SK-N-SH (cell line): Measurements from ENCODE around the gene GRB10. TPM values are rescaled to one million over a fixed set of nuclear protein-coding genes. Genes with fewer than 3 reads are reported as not detected.

Experiments
- CTCF ChIA-PET: fragments of 300-600, 350-600 bp; formaldehyde crosslinking; extraction: SDS; loops from one replicate; lab custom pipeline; 2021; lab: Yijun Ruan, JAX
- POLR2A ChIA-PET: fragments of 350-600 bp; sonication (Branson Sonifier 250); formaldehyde crosslinking; extraction: SDS; loops from one replicate; lab custom pipeline; 2020; ENCODE audit warnings: antibody characterized with exemption, inconsistent platforms; lab: Yijun Ruan, JAX
- DNase-seq: peaks from one replicate; pipeline ENCODE4 v3.0.0; 2012
- H2AFZ ChIP-seq: fragments of 200-600 bp; sonication (generic); 2 replicates; pipeline ENCODE4 v1.8.1; 2016; ENCODE audit warnings: antibody characterized with exemption, mild to moderate bottlenecking, low read depth
- H3F3A ChIP-seq: fragments of 200-600 bp; sonication (generic); replicated peaks from 2 replicates; pipeline ENCODE3; 2016; ENCODE audit warnings: antibody characterized with exemption, mild to moderate bottlenecking; ENCODE audit not compliant: insufficient read depth
- H3K27ac ChIP-seq, 2 experiments: fragments of 200-500 bp in 1 of 2; fragments of 200-600 bp in 1 of 2; sonication (Bioruptor generic) in 1 of 2; sonication (generic), shearing (Covaris generic) in 1 of 2; 2 replicates each; pipeline versions ENCODE4 v1.5.1 to v1.6.1; 2014 to 2016; ENCODE audit warnings: low read depth in 2 of 2, inconsistent platforms in 1 of 2, low read length in 1 of 2, mild to moderate bottlenecking in 1 of 2, mixed read lengths in 1 of 2
- H3K27me3 ChIP-seq: fragments of 200-600 bp; sonication (generic), shearing (Covaris generic); 2 replicates; pipeline ENCODE4 v1.6.1; 2016; ENCODE audit warnings: mixed run types; ENCODE audit not compliant: insufficient read depth
- H3K36me3 ChIP-seq, 2 experiments: fragments of 200-500 bp in 1 of 2; fragments of 200-600 bp in 1 of 2; sonication (Bioruptor generic) in 1 of 2; sonication (generic) in 1 of 2; replicated peaks in 1 of 2; 2 replicates each; pipeline versions ENCODE3 to v1.5.1; 2014 to 2016; ENCODE audit warnings: low read length in 1 of 2, mild to moderate bottlenecking in 1 of 2; ENCODE audit not compliant: insufficient read depth in 2 of 2, control insufficient read depth in 1 of 2
- H3K4me1 ChIP-seq, 2 experiments: fragments of 200-500 bp in 1 of 2; fragments of 200-600 bp in 1 of 2; sonication (Bioruptor generic) in 1 of 2; sonication (generic), shearing (Covaris generic) in 1 of 2; 2 replicates each; pipeline versions ENCODE4 v1.5.1 to v1.6.1; 2014 to 2016; ENCODE audit warnings: low read depth in 1 of 2, low read length in 1 of 2, mixed run types in 1 of 2; ENCODE audit not compliant: insufficient read depth in 2 of 2, control insufficient read depth in 1 of 2
- H3K4me2 ChIP-seq: fragments of 200-600 bp; sonication (generic), shearing (Covaris generic); 2 replicates; pipeline ENCODE4 v1.6.1; 2017; ENCODE audit warnings: mixed run types
- H3K4me3 ChIP-seq, 2 experiments: fragments of 200-500 bp in 1 of 2; fragments of 200-600 bp in 1 of 2; sonication (Bioruptor generic) in 1 of 2; sonication (generic), shearing (Covaris generic) in 1 of 2; 2 replicates each; pipeline versions ENCODE4 v1.5.1 to v1.8.1; 2014 to 2016; ENCODE audit warnings: low read depth in 2 of 2, inconsistent platforms in 1 of 2, low read length in 1 of 2, mild to moderate bottlenecking in 1 of 2, mixed read lengths in 1 of 2, moderate library complexity in 1 of 2
- H3K79me2 ChIP-seq: fragments of 200-600 bp; sonication (generic); 2 replicates; pipeline ENCODE4 v1.8.1; 2017; ENCODE audit warnings: mild to moderate bottlenecking; ENCODE audit not compliant: insufficient read depth
- H3K9ac ChIP-seq: fragments of 200-600 bp; sonication (generic); 2 replicates; pipeline ENCODE4 v1.6.1; 2017; ENCODE audit warnings: mixed run types
- H3K9me2 ChIP-seq: fragments of 200-600 bp; sonication (generic); 2 replicates; pipeline ENCODE4 v1.6.1; 2017; ENCODE audit warnings: mixed run types
- H3K9me3 ChIP-seq: fragments of 200-600 bp; sonication (generic); 2 replicates; pipeline ENCODE4 v1.6.1; 2017; ENCODE audit warnings: mixed run types, mild to moderate bottlenecking, moderate library complexity
- H4K20me1 ChIP-seq: fragments of 200-600 bp; sonication (generic); 2 replicates; pipeline ENCODE4 v1.6.1; 2017; ENCODE audit warnings: mild to moderate bottlenecking, mixed run types; ENCODE audit not compliant: insufficient read depth
- CHD2 ChIP-seq: fragments of 150-350 bp; IDR thresholded peaks from 2 replicates; pipeline ENCODE4 v1.6.1; 2018; ENCODE audit warnings: low read length; ENCODE audit not compliant: partially characterized antibody
- EZH2phosphoT487 ChIP-seq: fragments of 200-600 bp; sonication (generic); IDR thresholded peaks from 2 replicates; pipeline ENCODE4 v1.6.1; 2017; ENCODE audit warnings: low read depth, mixed run types, mild to moderate bottlenecking, antibody characterized with exemption, moderate library complexity, borderline replicate concordance
- FOXJ3 ChIP-seq: sonication (generic); formaldehyde crosslinking; IDR thresholded peaks from 2 replicates; pipeline ENCODE4 v1.5.1; 2020; ENCODE audit warnings: mild to moderate bottlenecking, missing genetic modification reagents
- GABPA ChIP-seq: IDR thresholded peaks from 2 replicates; pipeline ENCODE4 v1.4.0; 2012; ENCODE audit warnings: low read depth, mild to moderate bottlenecking
- JUND ChIP-seq: IDR thresholded peaks from 2 replicates; pipeline ENCODE4 v1.4.0; 2012
- MEF2A ChIP-seq: IDR thresholded peaks from 2 replicates; pipeline ENCODE4 v1.4.0; 2012; ENCODE audit warnings: low read depth, borderline replicate concordance
- MXI1 ChIP-seq: IDR thresholded peaks from 2 replicates; pipeline ENCODE4 v1.6.1; 2012; ENCODE audit warnings: mild to moderate bottlenecking, low read depth, low read length, improper control_type of control experiment
- NRF1 ChIP-seq: IDR thresholded peaks from 2 replicates; pipeline ENCODE4 v1.6.1; 2012; ENCODE audit warnings: low read depth, mild to moderate bottlenecking, low read length
- POLR2AphosphoS5 ChIP-seq: IDR thresholded peaks from 2 replicates; pipeline ENCODE4 v1.6.1; 2012; ENCODE audit warnings: low read depth, low read length
- RCOR1 ChIP-seq: fragments of 150-350 bp; IDR thresholded peaks from 2 replicates; pipeline ENCODE4 v1.6.1; 2017; ENCODE audit warnings: antibody characterized with exemption, low read length
- SIN3A ChIP-seq: IDR thresholded peaks from 2 replicates; pipeline ENCODE4 v1.6.1; 2012; ENCODE audit warnings: low read depth, mild to moderate bottlenecking, low read length, moderate library complexity, borderline replicate concordance
- SMC3 ChIP-seq: IDR thresholded peaks from 2 replicates; pipeline ENCODE4 v1.6.1; 2012; ENCODE audit warnings: low read depth, low read length, improper control_type of control experiment
- TAF1 ChIP-seq: IDR thresholded peaks from 2 replicates; pipeline ENCODE4 v1.6.1; 2012; ENCODE audit warnings: low read depth, mild to moderate bottlenecking, low read length, moderate library complexity, borderline replicate concordance
- WGBS: methylation state at CpG from one replicate; pipeline ENCODE4 v1.1.6; 2017; ENCODE audit warnings: low lambda C conversion rate; 5-methylcytosine and 5-hydroxymethylcytosine counted together
- polyA plus RNA-seq, 3 experiments: library from polyadenylated mRNA; depleted of rRNA; stranded (reverse); fragments of >200 nt; gene quantifications; 2 replicates each; pipeline ENCODE4 v1.2.3, GENCODE V29; 2012
- TF ChIP-seq, protein P1 (sequence below): fragments of 150-350 bp; IDR thresholded peaks from 2 replicates; pipeline ENCODE4 v1.6.1; 2016; ENCODE audit warnings: mild to moderate bottlenecking, low read depth, low read length
- TF ChIP-seq, protein P2 (sequence below): fragments of 150-350 bp; IDR thresholded peaks from 2 replicates; pipeline ENCODE4 v1.6.1; 2017; ENCODE audit warnings: antibody characterized with exemption, low read length, low read depth, borderline replicate concordance
- TF ChIP-seq, protein P3 (sequence below): IDR thresholded peaks from 2 replicates; pipeline ENCODE4 v1.4.0; 2012; ENCODE audit warnings: low read depth, borderline replicate concordance

GRB10 gene
- polyA plus RNA-seq, 1 of the 3 experiments (the other 2 are of a cell fraction) = 5.1 TPM

DNA sequence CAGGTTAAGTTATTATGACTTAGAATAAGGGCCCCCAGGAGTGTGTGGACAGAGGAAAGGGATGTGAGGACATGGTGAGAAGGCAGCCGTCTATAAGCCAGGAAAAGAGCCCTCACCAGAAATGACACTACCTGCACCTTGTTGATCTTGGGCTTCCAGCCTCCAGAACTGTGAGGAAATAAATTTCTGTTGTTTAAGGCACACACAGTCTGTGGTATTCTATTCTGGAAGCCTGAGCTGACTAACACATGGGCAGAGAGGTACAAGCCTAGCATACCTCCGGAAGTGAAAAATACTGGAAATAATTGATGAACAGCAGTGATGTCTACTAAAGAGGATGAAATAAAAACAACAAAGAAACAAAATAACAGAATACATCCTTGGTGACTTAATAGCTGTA lies 46.1 kb upstream of the GRB10 start:
- Histone ChIP-seq H2AFZ (no peak overlapping the region), H3K27me3 (no peaks in the 10 kb centered on the region), H3K9me2 (no peaks in the 10 kb centered on the region), H3K4me2 (no peak overlapping the region), H4K20me1 (no peaks in the 10 kb centered on the region), H3K27ac (no peak overlapping the region), H3F3A (peaks cover 16% of the 10 kb centered on the region), H3K9ac (no peak overlapping the region), H3K79me2 (no peaks in the 10 kb centered on the region), H3K9me3 (no peaks in the 10 kb centered on the region), H3K4me3 (no peak overlapping the region), H3K4me1 (peaks cover 0 to 16% of the 10 kb centered on the region in 2 experiments; a peak in 2 of 4 replicates), H3K36me3 (no peaks in the 10 kb centered on the region)
- 52% methylated on average over 2 of the region's 2 CpGs for WGBS
- DNase-seq = no peak
- POLR2A ChIA-PET = no interaction called here
- TF ChIP-seq RCOR1 (no peak), SIN3A (no peak), MXI1 (no peak), MEF2A (no peak), SMC3 (no peak), JUND (no peak), FOXJ3 (CRISPR knock-in tag) (no peak), TAF1 (no peak), NRF1 (no peak)
- TF ChIP-seq, protein P1, sequence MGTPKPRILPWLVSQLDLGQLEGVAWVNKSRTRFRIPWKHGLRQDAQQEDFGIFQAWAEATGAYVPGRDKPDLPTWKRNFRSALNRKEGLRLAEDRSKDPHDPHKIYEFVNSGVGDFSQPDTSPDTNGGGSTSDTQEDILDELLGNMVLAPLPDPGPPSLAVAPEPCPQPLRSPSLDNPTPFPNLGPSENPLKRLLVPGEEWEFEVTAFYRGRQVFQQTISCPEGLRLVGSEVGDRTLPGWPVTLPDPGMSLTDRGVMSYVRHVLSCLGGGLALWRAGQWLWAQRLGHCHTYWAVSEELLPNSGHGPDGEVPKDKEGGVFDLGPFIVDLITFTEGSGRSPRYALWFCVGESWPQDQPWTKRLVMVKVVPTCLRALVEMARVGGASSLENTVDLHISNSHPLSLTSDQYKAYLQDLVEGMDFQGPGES = no peak
- CTCF ChIA-PET = no interaction called here

DNA sequence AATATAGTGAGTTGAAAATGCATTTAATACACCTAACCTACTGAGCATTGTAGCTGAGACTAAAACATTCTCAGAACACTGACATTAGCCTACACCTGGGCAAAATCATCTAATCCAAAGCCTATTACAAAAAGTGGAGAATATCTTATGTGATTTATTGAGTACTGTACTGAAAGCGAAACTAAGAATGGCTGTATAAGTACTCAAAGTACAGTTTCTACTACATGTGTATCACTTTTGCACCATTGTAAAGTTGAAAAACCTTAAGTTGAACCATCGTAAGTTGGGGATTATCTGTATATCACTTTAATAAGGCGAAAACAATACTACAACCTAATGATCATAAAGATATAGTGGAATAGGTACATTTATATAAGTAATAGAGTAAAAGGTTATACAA lies 45.4 kb upstream of the GRB10 start:
- ChIA-PET POLR2A (no interaction called here), CTCF (no interaction called here)
- peaks cover 16% of the 10 kb centered on the region for H3F3A ChIP-seq
- TF ChIP-seq GABPA = no peak
- TF ChIP-seq, protein P2, sequence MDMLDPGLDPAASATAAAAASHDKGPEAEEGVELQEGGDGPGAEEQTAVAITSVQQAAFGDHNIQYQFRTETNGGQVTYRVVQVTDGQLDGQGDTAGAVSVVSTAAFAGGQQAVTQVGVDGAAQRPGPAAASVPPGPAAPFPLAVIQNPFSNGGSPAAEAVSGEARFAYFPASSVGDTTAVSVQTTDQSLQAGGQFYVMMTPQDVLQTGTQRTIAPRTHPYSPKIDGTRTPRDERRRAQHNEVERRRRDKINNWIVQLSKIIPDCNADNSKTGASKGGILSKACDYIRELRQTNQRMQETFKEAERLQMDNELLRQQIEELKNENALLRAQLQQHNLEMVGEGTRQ = no peak
- no peak for TF ChIP-seq CHD2
- no peak for TF ChIP-seq SIN3A
- TF ChIP-seq, protein P3, sequence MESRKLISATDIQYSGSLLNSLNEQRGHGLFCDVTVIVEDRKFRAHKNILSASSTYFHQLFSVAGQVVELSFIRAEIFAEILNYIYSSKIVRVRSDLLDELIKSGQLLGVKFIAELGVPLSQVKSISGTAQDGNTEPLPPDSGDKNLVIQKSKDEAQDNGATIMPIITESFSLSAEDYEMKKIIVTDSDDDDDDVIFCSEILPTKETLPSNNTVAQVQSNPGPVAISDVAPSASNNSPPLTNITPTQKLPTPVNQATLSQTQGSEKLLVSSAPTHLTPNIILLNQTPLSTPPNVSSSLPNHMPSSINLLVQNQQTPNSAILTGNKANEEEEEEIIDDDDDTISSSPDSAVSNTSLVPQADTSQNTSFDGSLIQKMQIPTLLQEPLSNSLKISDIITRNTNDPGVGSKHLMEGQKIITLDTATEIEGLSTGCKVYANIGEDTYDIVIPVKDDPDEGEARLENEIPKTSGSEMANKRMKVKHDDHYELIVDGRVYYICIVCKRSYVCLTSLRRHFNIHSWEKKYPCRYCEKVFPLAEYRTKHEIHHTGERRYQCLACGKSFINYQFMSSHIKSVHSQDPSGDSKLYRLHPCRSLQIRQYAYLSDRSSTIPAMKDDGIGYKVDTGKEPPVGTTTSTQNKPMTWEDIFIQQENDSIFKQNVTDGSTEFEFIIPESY = no peak
- TF ChIP-seq EZH2phosphoT487 = no peak
- no peak for TF ChIP-seq POLR2AphosphoS5
- no peaks in the 10 kb centered on the region for H3K27me3 ChIP-seq
- no peaks in the 10 kb centered on the region for H3K79me2 ChIP-seq
- H3K4me1 ChIP-seq = peaks cover 0 to 16% of the 10 kb centered on the region in 2 experiments; a peak in 2 of 4 replicates
- H3K4me2 ChIP-seq = peak overlapping the region; percentile 39; the same call in 1 of the 2 replicates
- H3K27ac ChIP-seq = peak overlapping the region in 1 of 2 experiments; percentile 90; a peak in 2 of 4 replicates
- H3K9me3 ChIP-seq = no peaks in the 10 kb centered on the region
- peak overlapping the region; percentile 26; the same call in 1 of the 2 replicates for H2AFZ ChIP-seq
- H3K4me3 ChIP-seq = no peak overlapping the region
- H3K9ac ChIP-seq = peak overlapping the region; percentile 34; the same call in 1 of the 2 replicates
- 60% methylated on average over 3 of the region's 3 CpGs for WGBS
- H3K9me2 ChIP-seq = no peaks in the 10 kb centered on the region
- H3K36me3 ChIP-seq = no peaks in the 10 kb centered on the region
- H4K20me1 ChIP-seq = no peaks in the 10 kb centered on the region
- DNase-seq = no peak
